ENCODE data around the gene UPP1. TPM values are rescaled to one million over a fixed set of nuclear protein-coding genes. Genes with fewer than 3 reads are reported as not detected.

UPP1 gene
- total RNA-seq, 1 donor from 2014 or later, result 48.5 TPM

DNA sequence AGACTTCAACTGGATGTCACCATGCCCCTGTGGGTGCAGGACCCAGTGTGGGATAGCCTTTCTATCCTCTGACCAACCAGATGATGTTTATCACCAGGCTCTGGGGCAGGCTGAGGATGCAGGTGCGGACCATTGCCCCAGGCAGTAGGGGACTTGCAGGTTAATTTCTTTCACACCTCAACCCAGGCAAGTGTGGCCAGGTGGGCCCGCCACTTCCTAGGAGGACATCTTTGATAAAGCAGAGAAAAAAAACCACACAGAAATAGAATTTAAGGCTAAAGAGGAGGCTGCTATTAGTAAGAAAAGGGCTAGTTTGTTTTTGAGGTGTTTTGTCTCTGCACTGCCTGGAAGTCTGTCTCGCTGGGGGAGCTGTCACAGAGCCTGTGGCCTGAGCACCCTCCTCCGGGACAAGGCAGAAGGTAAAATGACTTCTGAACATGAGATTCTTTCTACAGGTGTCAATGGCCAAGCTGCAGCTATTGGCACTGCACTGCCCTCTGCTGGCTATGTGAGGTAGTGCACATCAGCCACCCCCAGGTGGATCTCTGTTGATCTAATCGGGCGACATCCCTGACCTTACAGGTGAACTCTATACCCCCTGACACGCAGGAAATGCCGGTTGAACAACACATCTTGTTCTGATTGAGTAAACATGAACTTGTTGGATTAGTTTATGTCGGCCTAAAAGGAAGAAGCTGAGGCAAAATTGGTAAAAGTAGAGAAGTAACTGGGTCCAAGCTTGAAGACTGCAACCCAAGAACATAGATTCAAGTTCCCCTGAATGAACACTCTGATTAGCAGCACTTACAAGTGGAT lies 21.0 kb downstream of the UPP1 start:
- H3K9me3 Mint-ChIP-seq (ENCODE audit: low read depth), result no peaks in the 10 kb centered on the region
- H3K27me3 Mint-ChIP-seq (ENCODE audit: low read depth), result no peaks in the 10 kb centered on the region
- TF ChIP-seq, protein P1, sequence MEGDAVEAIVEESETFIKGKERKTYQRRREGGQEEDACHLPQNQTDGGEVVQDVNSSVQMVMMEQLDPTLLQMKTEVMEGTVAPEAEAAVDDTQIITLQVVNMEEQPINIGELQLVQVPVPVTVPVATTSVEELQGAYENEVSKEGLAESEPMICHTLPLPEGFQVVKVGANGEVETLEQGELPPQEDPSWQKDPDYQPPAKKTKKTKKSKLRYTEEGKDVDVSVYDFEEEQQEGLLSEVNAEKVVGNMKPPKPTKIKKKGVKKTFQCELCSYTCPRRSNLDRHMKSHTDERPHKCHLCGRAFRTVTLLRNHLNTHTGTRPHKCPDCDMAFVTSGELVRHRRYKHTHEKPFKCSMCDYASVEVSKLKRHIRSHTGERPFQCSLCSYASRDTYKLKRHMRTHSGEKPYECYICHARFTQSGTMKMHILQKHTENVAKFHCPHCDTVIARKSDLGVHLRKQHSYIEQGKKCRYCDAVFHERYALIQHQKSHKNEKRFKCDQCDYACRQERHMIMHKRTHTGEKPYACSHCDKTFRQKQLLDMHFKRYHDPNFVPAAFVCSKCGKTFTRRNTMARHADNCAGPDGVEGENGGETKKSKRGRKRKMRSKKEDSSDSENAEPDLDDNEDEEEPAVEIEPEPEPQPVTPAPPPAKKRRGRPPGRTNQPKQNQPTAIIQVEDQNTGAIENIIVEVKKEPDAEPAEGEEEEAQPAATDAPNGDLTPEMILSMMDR (IDR thresholded peaks at IDR 0.05), result peak; percentile 100
- no peak overlapping the region for H3K27ac Mint-ChIP-seq (ENCODE audit: unreplicated experiment)
- H3K4me3 Mint-ChIP-seq (ENCODE audit: unreplicated experiment), result no peak overlapping the region
- peaks cover 15% of the 10 kb centered on the region for H3K4me1 Mint-ChIP-seq (ENCODE audit: low read depth)
- no peak for DNase-seq (ENCODE audit: low spot score)
- peaks cover 19% of the 10 kb centered on the region for H3K36me3 Mint-ChIP-seq (ENCODE audit: low read depth)

DNA sequence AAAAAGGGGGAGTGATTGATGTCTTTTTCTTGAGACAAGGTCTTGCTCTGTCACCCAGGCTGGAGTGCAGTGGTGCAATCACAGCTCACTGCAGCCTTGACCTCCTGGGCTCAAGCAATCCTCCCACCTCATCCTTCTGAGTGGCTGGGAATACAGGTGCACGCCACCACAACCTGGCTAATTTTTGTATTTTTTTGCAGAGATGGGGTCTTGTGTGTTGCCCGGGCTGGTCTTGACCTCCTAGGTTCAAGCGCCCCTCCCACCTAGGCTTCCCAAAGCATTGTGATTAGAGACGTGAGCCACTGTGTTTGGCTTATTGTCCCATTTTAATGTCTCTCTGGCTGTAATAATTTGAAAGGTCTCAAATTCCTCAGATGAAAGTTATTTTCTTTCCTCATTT lies 21.8 kb downstream of the UPP1 start:
- Mint-ChIP-seq H3K4me1 (ENCODE audit: low read depth) (peaks cover 15% of the 10 kb centered on the region), H3K27me3 (ENCODE audit: low read depth) (no peaks in the 10 kb centered on the region), H3K4me3 (ENCODE audit: unreplicated experiment) (no peak overlapping the region), H3K36me3 (ENCODE audit: low read depth) (peaks cover 18% of the 10 kb centered on the region), H3K9me3 (ENCODE audit: low read depth) (no peaks in the 10 kb centered on the region), H3K27ac (ENCODE audit: unreplicated experiment) (no peak overlapping the region)
- no peak for DNase-seq (ENCODE audit: low spot score)
- TF ChIP-seq, protein P1 (IDR thresholded peaks at IDR 0.05), result no peak

DNA sequence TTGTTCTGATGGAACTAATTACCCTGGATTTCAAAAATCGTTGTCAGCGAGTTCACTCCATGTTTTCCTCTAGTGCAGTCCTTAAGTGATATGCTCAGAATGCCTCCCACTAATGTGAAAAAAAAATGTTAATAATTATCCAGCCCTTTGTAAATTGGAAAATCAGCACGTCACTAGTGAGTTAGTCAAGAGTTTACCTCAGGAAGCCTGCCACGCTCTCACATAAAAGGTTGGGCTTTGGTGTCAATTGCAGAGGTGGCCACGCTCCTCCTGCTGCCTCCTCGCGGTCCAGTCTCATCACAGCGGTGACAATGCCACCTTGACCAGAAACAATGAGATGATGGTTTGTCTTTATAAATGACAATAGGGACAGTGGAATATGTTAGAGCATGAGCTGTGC lies 22.5 kb downstream of the UPP1 start:
- Mint-ChIP-seq H3K4me1 (ENCODE audit: low read depth) (peaks cover 15% of the 10 kb centered on the region), H3K27me3 (ENCODE audit: low read depth) (no peaks in the 10 kb centered on the region), H3K27ac (ENCODE audit: unreplicated experiment) (no peak overlapping the region), H3K9me3 (ENCODE audit: low read depth) (no peaks in the 10 kb centered on the region), H3K4me3 (ENCODE audit: unreplicated experiment) (no peak overlapping the region), H3K36me3 (ENCODE audit: low read depth) (peaks cover 16% of the 10 kb centered on the region)
- DNase-seq (ENCODE audit: low spot score), result no peak
- TF ChIP-seq, protein P1 (IDR thresholded peaks at IDR 0.05), result no peak

DNA sequence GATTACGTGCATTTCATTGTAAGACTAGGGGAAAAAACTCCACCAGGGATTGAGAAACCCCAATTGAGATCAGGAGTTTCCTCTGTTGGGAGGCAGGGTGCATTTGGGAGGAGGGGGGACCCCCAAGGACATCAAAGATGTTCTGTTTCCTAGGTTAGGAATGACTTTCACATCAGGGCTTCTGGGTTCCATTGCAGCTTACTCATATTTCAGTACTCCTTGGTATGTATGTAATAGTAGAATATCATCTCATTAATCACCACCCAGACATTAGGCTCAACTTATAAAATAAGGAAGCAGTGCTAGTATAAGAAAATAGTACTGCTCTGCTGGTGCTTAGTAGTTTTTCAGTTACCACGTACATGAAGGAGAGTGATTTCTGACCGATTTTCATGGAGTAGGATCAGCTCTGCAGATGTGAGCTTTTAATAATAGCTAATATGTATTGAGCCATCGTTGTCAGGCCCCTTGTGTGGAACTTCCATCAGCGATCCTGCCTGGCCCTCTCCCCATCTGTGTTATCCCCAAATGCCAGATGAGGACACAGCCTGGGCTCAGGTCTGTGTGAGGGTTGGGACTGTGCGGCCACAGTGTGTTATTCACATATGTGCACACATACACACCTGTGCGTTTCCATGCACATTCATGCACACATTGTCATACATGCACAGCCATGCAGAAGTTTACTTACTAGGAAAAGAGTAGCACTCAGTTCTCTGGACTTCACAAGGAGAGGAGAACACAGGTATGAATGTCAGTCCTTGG lies 23.5 kb downstream of the UPP1 start:
- no peaks in the 10 kb centered on the region for H3K9me3 Mint-ChIP-seq (ENCODE audit: low read depth)
- TF ChIP-seq, protein P1 (IDR thresholded peaks at IDR 0.05), result no peak
- H3K27ac Mint-ChIP-seq (ENCODE audit: unreplicated experiment), result peak overlapping the region; percentile 41
- H3K36me3 Mint-ChIP-seq (ENCODE audit: low read depth), result peaks cover 10% of the 10 kb centered on the region
- H3K4me1 Mint-ChIP-seq (ENCODE audit: low read depth), result peaks cover 15% of the 10 kb centered on the region
- DNase-seq (ENCODE audit: low spot score), result no peak
- no peak overlapping the region for H3K4me3 Mint-ChIP-seq (ENCODE audit: unreplicated experiment)
- no peaks in the 10 kb centered on the region for H3K27me3 Mint-ChIP-seq (ENCODE audit: low read depth)

DNA sequence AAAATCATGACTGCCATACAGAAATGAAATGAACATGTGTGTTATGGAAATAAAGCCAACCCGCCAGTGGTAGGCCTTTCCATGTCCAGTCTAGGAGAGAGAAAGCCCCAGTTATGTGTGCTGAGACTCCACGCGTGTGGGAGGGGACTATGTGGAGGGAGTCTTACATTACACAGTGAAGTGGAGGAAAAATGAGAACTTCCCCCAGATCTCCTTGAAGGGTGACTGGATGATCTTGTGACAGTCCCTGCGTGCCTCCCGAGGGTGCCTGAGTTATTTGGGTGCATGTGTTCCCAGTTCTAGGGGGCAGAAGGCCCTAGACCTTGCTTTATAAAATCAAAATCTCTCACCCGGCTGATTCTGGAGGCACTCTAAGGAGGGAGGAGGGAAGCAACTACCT lies 24.2 kb downstream of the UPP1 start:
- no peak overlapping the region for H3K4me3 Mint-ChIP-seq (ENCODE audit: unreplicated experiment)
- peaks cover 15% of the 10 kb centered on the region for H3K4me1 Mint-ChIP-seq (ENCODE audit: low read depth)
- peaks cover 5% of the 10 kb centered on the region for H3K36me3 Mint-ChIP-seq (ENCODE audit: low read depth)
- no peak overlapping the region for H3K27ac Mint-ChIP-seq (ENCODE audit: unreplicated experiment)
- no peaks in the 10 kb centered on the region for H3K9me3 Mint-ChIP-seq (ENCODE audit: low read depth)
- DNase-seq (ENCODE audit: low spot score), result no peak
- TF ChIP-seq, protein P1 (IDR thresholded peaks at IDR 0.05), result no peak
- H3K27me3 Mint-ChIP-seq (ENCODE audit: low read depth), result no peaks in the 10 kb centered on the region
